Nephron progenitor cell (in vitro differentiated cells): Measurements from ENCODE around the gene BRD1.

Source experiments
- DNase-seq: peaks from one replicate; pipeline ENCODE4 v3.0.0; 2021
- H3K27ac Mint-ChIP-seq: 2 replicates; pipeline ENCODE4 v1.8.0; 2021; ENCODE audit warnings: mild to moderate bottlenecking, moderate library complexity, mixed read lengths
- H3K27me3 Mint-ChIP-seq: 2 replicates; pipeline ENCODE4 v1.8.0; 2021; ENCODE audit warnings: mild to moderate bottlenecking, low read depth, mixed read lengths; ENCODE audit not compliant: poor library complexity
- H3K36me3 Mint-ChIP-seq: 2 replicates; pipeline ENCODE4 v1.8.0; 2021; ENCODE audit warnings: low read depth, mixed read lengths
- H3K4me1 Mint-ChIP-seq: 2 replicates; pipeline ENCODE4 v1.8.0; 2021; ENCODE audit warnings: mixed read lengths
- H3K4me3 Mint-ChIP-seq: 2 replicates; pipeline ENCODE4 v1.8.0; 2021; ENCODE audit warnings: mild to moderate bottlenecking, moderate library complexity, mixed read lengths
- H3K9me3 Mint-ChIP-seq: 2 replicates; pipeline ENCODE4 v1.8.0; 2021; ENCODE audit warnings: mild to moderate bottlenecking, moderate library complexity, mixed read lengths
- TF ChIP-seq, protein P1 (sequence below): fragments of 200-600 bp; sonication (generic); IDR thresholded peaks from 2 replicates; pipeline ENCODE4 v1.5.0; 2021; ENCODE audit warnings: antibody characterized with exemption

BRD1 gene

DNA sequence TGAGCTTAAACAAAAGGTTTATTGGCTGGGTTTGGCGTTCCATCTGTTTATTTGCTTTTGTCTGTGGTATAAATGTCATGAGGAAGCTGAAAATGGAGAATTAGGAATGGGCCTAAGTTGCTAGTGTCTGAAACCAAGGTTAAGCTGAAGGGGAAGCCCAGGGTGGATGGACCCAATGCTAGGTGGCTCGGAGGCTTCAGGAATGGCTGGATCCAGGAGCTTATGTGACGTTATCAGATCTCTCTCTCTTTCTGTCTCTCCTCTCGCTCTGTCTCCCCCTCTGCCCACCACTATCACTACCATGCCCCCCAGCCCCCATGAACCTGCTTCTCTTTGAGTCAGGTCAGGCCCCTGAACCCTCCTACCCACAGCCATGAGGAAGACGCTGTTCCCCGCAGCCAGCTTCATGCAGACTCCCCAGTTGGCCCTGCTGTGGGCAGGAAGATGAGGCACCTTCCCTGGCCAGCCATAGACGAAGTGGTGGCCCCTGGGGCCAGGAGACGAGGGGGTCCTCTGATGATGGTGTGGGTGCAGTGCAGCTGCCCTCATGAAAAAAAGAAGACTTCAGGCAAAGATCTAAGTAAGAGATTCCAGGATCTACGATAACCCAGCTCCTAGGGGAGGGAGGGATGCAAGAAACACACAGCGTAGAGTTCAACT lies 101.5 kb downstream of the BRD1 start:
- H3K9me3 Mint-ChIP-seq: peaks cover 1% of the 10 kb centered on the region
- H3K27ac Mint-ChIP-seq: no peak overlapping the region
- no peak for DNase-seq
- no peaks in the 10 kb centered on the region for H3K36me3 Mint-ChIP-seq
- no peak overlapping the region for H3K4me3 Mint-ChIP-seq
- TF ChIP-seq, protein P1, sequence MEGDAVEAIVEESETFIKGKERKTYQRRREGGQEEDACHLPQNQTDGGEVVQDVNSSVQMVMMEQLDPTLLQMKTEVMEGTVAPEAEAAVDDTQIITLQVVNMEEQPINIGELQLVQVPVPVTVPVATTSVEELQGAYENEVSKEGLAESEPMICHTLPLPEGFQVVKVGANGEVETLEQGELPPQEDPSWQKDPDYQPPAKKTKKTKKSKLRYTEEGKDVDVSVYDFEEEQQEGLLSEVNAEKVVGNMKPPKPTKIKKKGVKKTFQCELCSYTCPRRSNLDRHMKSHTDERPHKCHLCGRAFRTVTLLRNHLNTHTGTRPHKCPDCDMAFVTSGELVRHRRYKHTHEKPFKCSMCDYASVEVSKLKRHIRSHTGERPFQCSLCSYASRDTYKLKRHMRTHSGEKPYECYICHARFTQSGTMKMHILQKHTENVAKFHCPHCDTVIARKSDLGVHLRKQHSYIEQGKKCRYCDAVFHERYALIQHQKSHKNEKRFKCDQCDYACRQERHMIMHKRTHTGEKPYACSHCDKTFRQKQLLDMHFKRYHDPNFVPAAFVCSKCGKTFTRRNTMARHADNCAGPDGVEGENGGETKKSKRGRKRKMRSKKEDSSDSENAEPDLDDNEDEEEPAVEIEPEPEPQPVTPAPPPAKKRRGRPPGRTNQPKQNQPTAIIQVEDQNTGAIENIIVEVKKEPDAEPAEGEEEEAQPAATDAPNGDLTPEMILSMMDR: no peak
- H3K4me1 Mint-ChIP-seq: no peaks in the 10 kb centered on the region
- peaks cover 91% of the 10 kb centered on the region for H3K27me3 Mint-ChIP-seq

DNA sequence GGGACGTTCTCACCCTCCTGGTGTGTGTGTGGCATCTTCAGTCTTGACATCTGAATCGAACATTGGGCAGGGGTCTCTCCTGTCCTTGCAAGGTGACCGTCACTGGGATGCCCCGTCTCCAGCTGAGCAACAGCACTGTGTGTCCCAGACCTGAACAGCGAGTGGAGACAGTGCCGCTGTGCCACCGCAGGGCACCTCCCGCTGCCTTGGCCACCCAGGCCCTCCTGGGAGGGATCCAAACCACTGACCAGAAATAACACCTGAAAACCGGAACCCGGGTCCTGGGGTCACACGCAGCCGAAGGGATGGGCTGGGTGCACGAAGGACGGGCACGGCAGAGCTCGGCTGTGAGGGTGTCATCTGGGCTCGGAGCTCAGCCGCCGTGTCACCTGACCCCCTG lies 102.2 kb downstream of the BRD1 start:
- H3K4me3 Mint-ChIP-seq: no peak overlapping the region
- H3K36me3 Mint-ChIP-seq: no peaks in the 10 kb centered on the region
- H3K9me3 Mint-ChIP-seq: no peaks in the 10 kb centered on the region
- no peak for DNase-seq
- no peaks in the 10 kb centered on the region for H3K4me1 Mint-ChIP-seq
- TF ChIP-seq, protein P1: no peak
- H3K27ac Mint-ChIP-seq: no peak overlapping the region
- peaks cover 95% of the 10 kb centered on the region for H3K27me3 Mint-ChIP-seq

DNA sequence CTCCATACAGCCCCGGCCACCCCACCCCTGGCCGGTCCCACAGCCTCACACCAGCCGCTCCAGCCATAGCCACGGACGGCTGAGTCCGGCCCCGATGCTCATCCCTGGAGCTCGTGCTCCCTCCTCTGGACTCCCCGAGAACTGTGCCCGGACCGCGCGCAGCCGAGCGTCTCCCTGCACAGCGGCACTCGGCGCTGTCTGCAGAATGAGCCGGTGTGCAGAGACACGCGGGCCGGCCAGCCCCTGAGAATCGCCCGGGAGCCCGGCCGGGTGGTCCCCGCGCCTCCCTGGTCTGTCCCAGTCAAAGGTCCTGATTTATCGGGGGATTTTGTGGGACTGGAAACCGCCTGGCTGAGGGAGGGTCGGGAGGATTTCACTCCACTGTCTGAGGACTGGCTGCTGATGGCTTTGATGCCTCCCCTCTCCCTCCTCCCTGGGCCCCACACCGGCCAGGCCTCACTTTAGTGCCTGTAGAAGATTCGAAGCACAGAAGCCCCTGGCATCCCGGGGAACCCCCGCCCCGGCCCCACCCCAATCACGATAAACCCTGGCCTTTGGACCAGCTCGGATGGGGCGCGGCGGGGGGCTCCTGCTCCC lies 102.7 kb downstream of the BRD1 start:
- peak; percentile 89 for DNase-seq
- no peak overlapping the region for H3K4me3 Mint-ChIP-seq
- H3K27ac Mint-ChIP-seq: no peak overlapping the region
- no peaks in the 10 kb centered on the region for H3K4me1 Mint-ChIP-seq
- TF ChIP-seq, protein P1: peak; percentile 84
- H3K27me3 Mint-ChIP-seq: peaks cover 94% of the 10 kb centered on the region
- no peaks in the 10 kb centered on the region for H3K9me3 Mint-ChIP-seq
- no peaks in the 10 kb centered on the region for H3K36me3 Mint-ChIP-seq

DNA sequence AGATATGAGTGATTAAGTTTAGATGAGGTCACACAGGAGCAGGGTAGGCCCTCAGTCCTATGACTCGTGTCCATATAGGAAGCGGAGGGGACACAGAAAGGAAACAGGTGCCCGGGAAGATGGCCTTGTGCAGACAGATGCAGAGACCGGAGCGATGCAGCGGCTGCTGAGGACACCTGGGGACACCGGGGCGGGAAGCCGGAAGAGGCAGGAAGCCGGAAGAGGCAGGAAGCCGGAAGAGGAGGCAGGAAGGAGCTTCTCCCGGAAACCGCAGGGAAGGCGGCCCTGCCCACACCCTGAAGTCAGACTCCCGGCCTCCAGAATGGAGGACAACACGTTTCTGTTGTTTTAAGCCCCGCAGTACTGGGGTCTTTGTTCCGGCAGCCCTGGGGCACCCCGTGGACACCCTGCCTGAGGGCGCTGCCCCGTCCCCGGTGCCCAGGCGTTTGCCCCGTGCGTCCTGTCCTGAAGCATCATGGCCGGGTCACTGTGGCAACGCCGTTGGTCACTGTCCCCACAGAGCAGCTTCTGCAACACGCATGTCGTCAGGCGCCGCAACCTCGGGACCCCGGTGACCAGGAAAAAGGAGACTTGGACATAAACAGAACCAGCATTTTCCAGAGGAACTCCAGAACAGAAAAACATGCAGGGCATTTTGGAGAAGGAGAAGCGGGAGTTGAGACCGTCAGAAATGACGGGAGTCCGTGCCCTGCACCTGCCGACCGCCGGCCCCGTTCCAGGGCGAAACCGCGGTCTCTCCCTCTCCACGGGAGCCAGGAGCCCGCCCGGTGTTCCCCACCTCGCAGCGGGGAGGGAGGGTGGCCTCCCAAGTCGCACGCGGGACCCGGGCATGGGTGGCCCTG lies 103.4 kb downstream of the BRD1 start:
- H3K4me1 Mint-ChIP-seq: no peaks in the 10 kb centered on the region
- peak overlapping the region; percentile 78 for H3K4me3 Mint-ChIP-seq
- TF ChIP-seq, protein P1: no peak
- H3K27me3 Mint-ChIP-seq: peaks cover 96% of the 10 kb centered on the region
- no peak for DNase-seq
- no peaks in the 10 kb centered on the region for H3K9me3 Mint-ChIP-seq
- no peaks in the 10 kb centered on the region for H3K36me3 Mint-ChIP-seq
- no peak overlapping the region for H3K27ac Mint-ChIP-seq

DNA sequence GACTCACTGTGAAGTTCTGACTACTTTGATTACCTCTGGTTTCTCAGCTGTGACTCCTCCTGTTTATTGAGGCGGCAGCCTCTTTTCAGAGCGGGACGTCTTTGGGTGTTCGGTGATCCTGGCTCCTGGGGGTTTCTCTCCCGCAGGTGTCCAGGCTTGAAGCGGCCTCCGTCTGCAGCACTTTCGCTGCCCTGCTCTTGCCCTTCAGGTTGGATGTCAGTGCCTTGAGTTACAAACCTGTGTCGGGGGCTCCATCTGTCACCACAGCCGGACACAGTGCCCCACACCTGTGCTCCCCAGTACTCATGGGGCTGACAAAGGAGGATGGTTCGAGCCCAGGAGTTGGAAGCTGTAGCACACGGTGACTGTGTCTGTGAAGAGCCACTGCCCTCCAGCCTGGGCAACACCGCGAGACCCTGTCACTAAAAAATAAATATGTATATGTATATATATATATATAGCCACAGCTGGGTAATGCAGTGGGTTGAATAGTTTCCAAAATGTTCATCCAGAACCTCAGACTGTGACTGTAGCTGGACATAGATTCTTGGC lies 104.1 kb downstream of the BRD1 start:
- Mint-ChIP-seq H3K27ac (no peak overlapping the region), H3K4me1 (no peaks in the 10 kb centered on the region), H3K27me3 (peaks cover 97% of the 10 kb centered on the region), H3K9me3 (no peaks in the 10 kb centered on the region), H3K36me3 (no peaks in the 10 kb centered on the region), H3K4me3 (peak overlapping the region; percentile 78)
- no peak for DNase-seq
- TF ChIP-seq, protein P1: no peak
